GM12874 (cell line): ENCODE results near the gene LRP1B.

Experiments used
- CTCF ChIP-seq: IDR thresholded peaks from 2 replicates; pipeline ENCODE4 v1.5.1; 2011; ENCODE audit warnings: low read depth, mild to moderate bottlenecking, control low read depth, low read length, moderate library complexity; ENCODE audit not compliant: insufficient read depth

Gene LRP1B

GRCh38 chr2:140270224-140270623, 1860.6 kb downstream of the LRP1B start:
- TF ChIP-seq CTCF = no peak

- no peak for TF ChIP-seq CTCF
Observed at GRCh38 chr2:140269000-140269399, 1861.8 kb downstream of the LRP1B start.

GRCh38 chr2:140262908-140263307, 1867.9 kb downstream of the LRP1B start:
- no peak for TF ChIP-seq CTCF

GRCh38 chr2:140257692-140258300, 1873.0 kb downstream of the LRP1B start:
- TF ChIP-seq CTCF = no peak

- no peak for TF ChIP-seq CTCF
Observed at GRCh38 chr2:140256080-140256479, 1874.7 kb downstream of the LRP1B start.

GRCh38 chr2:140249821-140250220, 1881.0 kb downstream of the LRP1B start:
- no peak for TF ChIP-seq CTCF

GRCh38 chr2:140248623-140249022, 1882.2 kb downstream of the LRP1B start:
- no peak for TF ChIP-seq CTCF
